Measurements from ENCODE around the gene ADIPOR2.
"Not testable (repeated sequence)": the region's sequence is repeated elsewhere in the genome, so short reads cannot be mapped to it uniquely, and the experiment has no call there.

The ADIPOR2 gene

DNA sequence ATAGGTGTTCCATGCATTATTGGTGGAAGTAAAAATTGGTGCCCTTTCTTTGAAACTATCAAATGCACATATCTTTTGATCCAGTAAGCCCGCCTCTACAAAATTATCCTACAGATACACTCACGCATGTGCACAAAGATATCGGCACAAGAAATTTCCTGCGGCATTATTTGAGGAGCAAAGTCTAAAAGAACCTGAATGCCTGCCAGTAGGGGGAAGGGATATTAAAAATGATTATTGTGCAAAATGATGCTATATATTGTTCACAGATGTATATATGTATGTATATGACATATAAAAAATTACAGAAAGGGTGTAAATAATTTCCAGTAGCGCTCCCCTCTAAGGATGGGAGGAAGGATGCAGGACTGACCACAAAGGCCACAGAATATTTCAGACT lies 24.7 kb upstream of the ADIPOR2 start:
- DNase-seq, result no peak

DNA sequence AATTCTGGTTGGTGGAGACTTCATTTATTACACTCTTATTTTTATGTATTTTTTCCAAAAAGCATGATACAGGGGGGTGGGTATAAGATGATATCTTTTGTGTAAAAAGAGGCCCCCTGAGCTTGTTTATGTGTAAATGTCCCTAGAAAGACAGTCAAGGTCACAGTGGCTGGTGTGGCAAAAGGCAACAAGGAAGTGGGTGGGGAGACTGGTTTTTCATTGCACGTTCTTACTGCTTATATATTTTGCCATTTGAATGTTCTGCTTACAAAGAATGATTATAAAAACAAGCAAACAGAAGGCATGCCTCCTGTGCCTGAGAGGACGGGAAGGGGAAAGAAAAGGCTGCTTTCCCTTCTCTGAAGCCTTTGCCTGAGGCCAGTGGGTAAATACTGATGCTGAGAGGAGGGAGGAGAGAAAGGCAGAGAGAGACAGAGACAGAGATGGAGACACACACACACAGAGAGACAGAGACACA lies 24.1 kb upstream of the ADIPOR2 start:
- no peak for DNase-seq

DNA sequence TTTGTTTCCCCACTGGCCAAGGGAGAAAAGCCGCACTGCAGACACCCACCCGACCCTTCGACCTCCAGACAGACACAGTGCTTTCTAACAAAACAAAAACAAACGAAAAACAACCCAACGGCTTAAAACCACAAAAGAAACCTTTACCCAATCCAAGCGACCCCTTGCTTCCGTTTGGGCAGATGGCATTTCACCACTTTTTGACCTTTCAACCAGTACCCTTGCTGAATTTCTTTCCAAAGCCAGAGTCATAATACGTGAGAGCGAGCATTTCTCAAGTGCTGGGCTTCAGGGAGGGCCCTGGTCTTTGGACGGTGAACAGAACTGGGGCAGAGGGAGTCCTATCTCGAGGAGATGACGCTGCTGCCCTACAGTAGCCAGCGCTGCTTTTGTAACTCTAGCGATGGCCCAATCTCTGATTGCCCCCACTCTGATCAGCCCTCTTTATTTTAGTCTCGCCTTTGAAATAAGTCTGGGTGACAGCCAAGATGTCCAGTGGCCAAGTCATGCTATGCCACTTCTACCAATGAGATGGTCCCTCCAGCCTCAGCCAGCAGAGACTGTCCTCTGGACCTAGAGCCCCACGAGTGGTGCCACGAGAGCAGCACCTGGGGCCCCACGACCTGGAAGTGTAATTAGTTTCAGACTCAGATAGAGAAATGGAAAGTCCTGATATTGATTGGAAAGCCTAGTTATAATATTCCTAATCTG lies 21.9 kb upstream of the ADIPOR2 start:
- DNase-seq, result no peak

DNA sequence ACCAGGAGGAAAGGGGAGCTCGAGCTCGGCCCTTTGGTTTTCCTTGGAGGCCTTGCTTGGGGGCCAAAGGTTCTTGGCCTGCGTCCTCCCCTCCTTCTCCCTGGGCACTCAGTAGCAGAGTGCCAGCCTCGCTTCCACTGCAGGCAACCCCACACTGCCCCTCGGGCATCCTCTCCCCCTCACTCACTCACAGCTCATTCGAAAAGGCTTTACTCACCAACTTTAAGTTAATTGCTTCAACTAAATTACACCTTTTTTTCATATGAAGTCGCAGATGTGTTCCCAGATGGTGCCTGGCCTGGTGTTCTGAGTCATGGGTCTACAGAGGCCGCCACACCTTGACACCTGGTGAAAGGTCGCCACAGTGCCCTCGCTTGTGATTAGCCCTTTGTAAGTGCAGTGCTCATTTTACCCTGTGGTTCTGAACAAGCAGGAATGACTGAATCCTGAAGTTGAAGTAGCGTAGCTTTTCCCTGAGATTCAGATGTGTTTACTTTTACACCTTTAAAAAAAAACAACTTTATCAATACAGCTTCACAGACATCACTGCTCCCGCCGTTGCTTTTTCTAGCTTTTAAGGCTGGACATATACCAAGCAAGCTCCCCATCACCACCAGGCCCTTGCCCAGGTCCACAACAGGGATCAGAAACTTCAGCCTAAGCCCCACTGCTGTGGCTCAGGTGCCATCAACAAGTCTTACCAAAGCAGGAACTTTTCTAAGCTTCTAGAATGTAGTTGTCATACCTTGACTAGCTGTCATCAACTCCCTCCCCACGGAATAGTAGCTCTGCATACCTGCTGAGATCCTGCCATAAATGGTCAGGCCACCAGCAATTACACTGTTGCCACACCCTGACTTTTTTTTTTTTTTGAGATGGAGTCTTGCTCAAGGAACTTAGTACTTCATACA lies 20.3 kb upstream of the ADIPOR2 start:
- DNase-seq, result no peak

DNA sequence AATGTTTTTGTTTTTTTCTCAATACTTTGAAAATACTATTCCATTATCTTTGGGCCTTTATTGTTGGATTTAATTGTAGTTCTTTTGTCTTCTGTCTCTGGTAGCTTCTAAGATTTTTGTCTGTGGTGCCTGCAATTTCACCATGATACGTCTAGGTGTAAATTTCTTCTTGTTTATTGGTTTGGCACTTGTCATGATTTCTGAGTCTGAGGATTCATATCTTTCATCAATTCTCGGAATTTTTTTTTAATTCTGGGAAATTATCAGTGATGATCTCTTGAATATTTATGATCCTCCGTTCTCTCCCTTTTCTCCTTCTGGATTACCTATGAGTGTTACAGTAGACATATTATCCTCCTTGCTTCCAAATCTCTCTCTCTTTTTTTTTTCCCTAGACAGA lies 14.8 kb upstream of the ADIPOR2 start:
- no peak for DNase-seq

DNA sequence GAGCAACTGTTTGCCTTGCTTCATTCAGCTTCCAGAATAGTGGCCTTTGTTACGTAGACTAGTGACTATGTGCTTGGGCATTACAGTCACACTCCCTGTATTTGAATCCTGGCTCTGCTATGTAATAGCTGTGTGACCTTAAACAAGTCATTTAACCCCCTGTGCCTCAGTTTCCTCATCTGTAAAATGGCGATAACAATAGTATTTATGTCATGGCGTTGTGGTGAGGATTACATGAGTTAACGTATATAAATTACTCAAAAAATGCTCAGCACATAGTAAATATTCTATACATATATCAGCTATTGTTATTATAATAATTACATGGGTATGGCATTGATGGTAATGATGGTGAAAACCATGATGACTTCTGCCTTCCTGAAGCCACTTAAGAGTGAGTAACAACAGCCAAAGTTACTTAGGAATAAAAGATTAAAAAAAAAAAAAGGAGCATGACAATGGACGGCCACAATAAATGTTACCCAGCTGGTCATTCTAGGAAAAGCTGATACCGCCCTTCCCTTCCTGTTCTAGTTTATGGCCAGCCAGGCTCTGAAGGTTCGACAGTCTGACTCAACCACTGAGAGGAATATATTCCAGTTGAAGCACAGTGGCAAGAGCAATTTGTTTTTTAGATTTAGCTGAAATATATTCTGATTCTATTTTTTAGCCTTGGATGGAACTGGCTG lies 9.9 kb upstream of the ADIPOR2 start:
- DNase-seq, result no peak

DNA sequence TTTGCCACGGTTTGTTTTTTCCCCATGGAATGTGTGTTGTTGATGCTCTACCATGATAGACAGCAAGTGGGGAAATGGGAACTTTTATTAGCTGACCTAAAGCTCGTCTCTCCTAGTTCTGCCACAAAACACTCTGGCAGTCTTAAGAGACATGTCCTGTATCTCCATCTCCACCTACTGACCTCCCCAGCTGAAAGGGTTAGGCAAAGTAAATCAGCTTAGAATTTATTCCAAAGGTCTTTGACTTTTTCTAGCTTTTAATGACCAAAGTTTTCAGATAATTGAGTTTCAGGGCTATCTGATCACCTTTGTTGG lies 9.4 kb upstream of the ADIPOR2 start:
- DNase-seq, result no peak

DNA sequence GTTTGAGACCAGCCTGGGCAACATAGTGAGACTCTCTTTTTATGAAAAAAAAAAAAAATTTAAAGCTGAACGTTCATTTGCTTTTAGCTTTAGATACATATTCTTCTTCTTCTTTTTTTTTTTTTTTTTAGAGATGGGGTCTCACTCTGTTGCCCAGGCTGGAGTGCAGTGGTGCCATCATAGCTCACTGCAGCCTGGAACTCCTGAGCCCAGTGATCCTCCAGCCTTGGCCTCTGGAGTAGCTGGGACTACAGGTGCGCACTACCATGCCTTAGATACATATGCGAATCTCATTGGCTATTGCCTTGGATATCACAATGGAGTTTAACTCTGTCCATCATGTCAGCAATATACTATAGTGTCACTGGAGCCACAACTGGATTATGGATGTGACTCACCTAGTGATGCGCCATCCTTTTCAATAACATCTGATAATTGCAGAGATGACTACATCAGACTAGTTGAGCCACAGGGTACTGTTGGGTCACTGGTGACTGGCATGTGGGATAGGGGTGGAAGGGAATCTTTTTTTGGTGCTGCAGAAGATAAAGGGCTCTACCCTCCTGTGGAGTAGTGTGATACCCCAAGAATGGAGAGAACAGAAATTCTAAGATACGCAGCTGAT lies 2.7 kb upstream of the ADIPOR2 start:
- no peak for DNase-seq

DNA sequence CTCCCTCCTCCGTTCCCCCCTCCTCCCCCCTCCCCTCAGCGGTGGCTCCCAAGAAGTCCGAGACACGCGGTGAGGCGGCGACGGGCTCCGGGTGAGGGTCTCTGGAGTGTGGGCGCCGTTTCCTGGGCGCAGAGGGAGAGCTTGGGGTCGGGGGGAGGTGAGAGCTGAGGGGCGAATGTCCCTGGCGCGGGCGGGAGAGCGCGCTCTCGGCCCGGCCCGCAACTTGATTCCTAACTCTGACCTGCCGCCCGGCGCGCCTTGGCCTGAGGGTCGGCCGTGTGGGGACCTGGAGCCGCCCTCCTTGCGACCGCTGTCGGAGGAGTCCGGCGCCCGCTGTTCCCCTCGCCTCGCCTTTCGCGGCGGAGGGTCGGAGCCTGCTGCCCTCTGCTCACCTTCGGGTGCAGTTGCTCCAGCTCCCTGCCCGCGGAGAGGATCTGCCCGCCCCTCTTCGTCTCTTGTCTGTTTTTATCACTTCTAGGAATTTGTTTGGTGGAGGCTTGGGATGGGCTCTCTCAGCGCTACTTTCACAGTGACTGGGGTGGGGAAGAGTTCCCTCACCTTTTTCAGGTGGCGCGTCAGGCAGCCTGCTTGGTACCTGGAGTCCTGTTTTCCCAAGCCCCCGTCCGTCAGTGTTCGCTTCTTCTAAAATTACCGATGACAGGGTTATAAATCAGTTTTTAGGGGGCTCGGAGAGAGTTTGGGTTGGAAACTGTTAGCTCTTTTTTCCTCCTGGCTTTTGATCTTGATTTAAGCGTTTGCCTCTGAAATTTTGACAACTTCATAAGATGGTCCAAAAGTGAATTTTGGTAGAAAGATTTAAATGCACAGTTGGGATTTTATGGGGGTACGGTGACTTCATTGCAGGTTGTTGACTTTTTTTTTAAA lies 495 bp downstream of the ADIPOR2 start:
- no peak for DNase-seq

DNA sequence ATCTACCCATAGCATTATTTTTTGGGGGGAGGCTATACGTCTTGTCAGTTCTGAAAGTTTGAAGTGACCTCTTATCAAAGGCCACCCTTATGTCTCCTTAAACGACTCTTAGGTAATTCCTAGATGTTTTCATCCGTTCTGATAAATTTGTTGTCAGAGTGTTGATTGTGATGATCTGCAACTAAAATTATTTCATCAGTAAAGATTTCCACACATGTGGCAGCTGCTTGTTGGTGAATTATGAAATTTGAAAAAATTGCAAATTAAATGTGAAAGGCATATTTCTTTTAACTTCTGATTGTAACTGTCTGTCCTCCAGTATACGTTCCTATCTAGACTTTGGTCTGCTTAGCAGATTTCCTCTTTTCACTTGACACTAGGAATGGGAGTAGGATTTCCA lies 1.4 kb downstream of the ADIPOR2 start:
- no peak for DNase-seq

DNA sequence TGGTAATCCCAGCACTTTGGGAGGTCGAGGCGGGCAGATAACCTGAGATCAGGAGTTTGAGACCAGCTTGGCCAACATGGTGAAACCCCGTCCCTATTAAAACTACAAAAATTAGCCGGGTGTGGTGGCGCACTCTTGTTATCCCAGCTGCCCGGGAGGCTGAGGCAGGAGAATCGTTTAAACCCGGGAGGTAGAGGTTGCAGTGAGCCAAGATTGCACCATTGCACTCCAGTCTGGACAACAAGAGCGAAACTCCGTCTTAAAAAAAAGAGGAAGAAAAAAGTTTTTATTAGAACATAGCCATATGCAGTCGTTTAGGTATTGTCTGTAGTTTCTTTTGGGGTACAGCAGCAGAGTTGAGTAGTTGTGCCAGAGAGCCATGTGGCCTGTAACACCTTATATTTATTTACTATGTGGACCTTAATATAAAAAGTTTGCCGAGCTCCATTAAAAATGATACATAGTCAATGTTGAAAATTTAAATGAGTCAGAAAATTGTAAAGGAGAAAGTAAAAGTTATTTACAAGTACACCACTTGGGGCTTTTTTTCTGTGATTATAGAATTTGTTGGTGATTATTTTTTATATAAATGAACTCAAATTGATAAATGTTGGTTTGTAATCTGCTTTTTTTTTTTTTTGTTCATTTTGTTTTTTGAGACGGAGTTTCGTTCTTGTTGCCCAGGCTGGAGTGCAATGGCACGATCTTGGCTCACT lies 2.2 kb downstream of the ADIPOR2 start:
- DNase-seq, result no peak

DNA sequence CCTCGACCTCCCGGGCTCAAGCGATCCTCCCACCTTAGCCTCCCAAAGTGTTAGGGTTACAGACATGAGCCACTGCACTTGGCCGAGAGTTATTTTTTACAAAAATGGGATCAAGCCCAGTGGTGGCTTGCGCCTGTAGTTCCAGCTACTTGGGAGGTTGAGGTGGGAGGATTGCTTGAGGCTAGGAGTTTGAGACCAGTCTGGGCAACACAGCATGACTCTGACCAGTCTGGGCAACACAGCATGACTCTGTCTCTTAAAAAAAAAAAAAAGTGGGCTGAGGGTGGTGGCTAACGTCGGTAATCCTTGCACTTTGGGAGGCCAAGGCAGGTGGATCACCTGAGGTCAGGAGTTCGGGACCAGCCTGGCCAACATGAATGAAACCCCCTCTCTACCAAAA lies 4.2 kb downstream of the ADIPOR2 start:
- DNase-seq, result not testable (repeated sequence)

DNA sequence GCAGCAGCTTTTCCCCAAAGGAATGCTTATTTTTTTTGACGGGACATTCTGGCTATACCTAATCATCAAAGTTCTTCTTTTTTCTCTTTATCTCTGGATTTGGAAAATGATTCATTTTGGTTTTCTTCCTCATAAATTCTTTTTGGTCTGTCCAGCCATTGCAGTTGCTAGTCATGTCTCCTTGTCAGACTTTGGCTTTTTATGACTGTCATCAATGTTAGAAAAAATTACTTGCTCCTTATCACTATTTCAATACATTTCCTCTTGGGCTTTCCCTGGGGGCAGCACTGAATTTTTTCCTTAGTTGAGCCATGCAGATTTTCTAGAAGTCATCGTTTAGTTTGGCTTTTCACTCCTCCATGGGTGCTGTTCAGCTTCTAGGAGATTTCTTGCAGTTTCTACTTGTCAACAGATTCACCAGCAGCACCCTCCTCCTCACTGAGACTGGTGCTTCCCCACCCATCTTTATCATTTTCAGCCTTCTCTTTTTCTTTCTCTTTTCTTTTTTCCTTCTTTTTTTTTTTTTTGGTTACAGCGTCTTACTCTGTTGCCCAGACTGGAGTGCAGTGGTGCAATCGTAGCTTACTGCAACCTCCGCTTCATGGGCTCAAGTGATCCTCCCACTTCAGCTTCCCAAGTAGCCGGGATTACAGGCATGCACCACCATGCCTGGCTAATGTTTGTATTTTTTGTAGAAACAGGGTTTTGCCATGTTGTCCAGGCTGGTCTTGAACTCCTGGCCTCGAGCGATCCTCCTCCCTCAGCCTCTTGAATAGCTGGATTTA lies 5.2 kb downstream of the ADIPOR2 start:
- DNase-seq, result no peak

DNA sequence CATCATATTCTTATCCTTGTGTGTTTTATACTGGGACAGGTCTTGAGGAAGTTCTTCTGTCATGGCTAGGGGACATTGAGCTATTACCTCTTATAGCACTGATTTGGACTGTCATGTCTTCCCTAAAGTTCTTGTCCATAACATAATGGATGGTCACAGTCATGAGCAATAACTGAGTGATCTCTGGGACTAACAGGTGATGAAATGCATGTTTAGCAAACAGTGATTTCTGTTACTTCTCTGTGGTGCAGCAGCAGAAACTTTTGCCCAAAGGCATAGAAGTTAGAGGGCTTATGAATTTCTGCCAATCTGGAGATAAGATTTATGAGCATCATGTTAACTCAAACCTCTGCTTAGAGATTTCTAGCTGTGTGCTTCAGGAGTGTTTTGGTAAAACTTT lies 5.9 kb downstream of the ADIPOR2 start:
- DNase-seq, result no peak

DNA sequence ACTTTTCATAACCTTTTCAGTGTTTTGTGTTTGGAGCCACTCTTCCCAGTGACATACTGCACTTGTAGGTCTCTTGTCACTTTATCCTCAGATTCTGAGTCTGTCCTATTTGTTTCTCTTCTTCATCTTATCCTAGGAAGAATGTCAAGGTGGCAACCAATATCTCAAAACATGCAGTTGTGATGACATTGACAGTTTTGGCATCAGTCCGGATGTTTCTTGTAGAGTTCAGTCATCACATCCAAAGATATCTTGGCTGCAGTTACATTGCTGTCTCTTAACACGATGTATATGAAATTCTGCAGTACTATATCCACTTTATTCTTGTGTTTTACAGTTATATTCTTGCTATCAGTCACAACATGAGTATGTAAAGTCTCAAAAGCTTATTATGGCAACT lies 6.4 kb downstream of the ADIPOR2 start:
- DNase-seq, result no peak

DNA sequence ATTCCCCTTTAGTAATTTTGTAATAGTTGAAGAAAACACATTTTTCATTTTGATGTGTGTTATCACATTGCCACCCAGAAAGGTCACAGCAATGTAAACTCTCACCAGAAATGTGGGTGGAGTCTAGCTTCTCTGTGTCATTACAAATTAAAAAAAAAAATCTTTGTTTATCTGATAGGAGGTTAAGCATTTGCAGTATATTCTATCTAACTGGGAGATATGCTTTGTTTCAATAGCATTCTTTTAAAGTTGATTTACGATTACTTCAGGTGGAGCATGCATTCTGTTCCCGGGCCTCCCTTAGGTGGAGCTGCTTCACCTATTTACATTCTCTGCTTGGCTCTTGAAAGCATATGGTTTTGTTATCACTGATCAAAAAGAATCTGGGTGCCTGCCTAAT lies 7.8 kb downstream of the ADIPOR2 start:
- DNase-seq, result no peak

DNA sequence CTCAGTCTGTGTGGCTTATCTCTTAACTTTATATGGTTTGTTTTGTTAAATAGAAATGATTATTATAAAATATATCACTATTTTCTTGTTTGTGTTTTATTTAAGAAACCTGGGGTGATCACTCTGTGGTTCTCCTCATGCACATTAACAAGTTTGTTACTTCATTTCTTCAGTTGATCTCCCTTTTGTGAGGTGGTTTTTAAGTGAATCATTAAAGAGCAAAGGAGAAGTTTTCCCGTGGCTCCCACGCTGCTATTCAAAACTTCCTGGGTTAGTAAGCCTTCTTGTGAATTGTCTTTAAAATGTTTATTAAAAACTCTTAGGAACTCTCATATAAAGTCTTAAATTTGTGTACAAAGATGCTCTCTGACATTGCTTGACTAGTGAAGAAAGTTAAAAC lies 11.8 kb downstream of the ADIPOR2 start:
- no peak for DNase-seq

DNA sequence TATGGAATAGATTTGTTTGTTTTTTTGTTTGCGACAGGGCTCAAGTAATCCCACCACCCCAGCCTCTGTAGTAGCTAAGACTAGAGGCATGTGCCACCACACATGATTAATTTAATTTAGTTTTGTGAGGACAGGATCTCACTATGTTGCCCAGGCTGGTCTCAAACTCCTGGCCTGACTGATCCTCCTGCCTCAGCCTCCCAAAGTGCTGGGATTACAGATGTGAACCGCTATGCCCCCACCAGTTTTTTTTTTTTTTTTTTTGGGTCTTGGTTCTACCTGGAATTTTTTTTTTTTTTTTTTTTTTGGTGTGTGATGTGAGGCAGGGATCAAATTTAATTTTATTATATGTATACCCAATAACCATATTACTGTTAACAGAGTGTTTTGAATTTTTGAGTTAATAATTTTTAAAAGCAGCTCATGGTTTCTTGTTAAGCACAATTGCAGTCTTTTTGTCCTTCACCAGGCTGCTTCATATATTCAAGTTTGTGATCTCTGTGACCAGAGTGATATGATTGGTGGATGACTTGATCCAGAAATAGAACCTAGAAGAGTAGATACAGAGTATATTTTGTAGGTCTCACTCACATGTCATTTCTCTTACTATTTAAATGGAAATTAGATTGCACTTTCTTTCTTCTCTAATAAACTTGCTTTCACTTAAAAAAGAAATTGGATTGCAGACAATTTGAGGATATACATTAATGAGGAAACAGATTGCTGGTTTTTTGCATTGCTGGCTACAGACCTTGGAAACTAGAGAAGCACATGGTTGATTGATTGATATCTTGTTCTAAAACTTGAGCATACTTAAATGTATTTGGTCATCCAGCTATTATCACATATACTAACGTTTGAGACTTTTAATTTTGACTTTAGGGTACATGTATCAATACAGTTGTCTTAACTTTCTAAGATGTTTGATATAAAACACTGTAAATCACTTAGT lies 13.2 kb downstream of the ADIPOR2 start:
- DNase-seq, result no peak

DNA sequence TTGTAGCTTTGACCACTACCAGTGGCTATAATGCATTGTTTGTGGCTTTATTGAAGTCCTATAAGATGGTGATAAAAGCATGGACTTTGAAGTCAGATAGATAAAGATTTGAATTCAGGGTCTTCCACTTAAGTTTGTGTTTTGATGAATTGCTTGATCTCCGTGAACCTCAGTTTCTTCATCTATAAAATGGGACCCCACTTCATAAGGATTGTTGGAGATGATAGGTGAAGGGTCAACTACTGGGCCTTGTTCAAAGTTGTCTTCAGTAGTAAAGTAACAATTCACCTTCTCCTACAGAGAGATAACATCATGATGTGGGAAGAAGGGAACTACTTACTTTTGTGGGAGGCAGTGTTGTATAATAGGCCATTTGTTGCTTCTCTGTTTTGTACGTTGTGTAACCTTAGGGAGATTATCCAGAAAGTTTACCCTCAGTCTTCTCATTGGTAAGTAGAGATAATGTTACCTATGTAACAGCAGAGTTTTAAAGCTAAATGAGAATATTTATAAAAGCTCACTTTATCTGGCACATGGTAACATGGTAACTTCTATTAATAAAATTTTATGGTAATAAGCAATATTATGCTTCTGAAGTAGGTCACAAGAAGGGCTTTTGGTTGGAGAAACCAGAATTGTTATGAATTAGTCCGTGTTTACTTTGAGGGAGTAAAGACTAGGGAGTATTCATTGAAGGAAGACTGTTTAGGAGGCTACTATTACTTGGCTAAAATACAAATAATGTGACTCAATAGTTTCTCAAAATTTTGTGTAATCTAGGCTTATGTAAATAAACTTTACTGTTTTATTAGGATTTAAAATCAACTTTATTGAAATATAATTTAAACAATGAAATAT lies 15.1 kb downstream of the ADIPOR2 start:
- DNase-seq, result no peak
